Measurements from ENCODE around the gene SHANK2. TPM values are rescaled to one million over a fixed set of nuclear protein-coding genes. Genes with fewer than 3 reads are reported as not detected.

SHANK2 gene
- total RNA-seq, 1 donor from 2014 or later = 0.97 TPM

DNA sequence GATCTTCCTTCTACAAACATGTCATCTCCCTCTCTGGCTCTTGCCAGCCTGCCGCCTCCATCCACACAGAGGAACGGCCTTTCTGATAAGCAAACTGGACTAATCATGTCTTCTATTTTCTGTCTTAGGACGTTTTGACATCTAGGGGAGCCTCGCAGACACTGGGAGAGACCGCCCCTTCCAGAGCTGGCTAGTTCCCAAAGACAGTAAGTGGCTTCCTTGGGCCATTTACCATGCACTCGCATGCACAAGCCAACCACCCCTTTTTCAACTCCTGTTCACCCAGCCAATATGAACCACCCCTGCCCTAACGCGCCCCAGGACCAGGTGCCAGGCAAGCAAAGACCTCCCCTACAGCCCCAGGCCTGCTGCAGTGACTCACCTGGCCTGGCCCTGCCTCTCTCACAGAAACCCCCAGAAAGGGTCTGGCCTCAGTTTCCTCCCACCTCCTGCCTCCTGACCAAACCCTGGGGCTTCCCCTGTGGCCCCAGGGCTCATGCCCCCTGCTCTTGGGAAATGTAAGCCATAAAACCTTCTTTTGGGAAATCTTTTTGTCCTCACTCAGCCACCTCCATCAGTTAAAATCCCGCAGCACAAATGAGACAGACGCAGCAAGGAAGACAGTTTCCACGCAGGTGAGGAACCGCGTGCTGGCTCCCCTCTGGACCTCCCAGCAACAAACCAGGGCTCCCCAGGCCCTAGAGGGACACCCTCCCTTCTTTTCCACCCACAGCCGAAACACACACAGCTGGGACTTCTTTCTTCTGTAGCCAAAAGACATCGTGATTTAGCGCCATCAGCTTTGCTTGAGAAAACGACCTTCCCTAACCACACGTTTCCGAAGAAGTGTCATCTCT, 38.5 kb downstream of the SHANK2 start:
- H3K4me1 Mint-ChIP-seq (ENCODE audit: low read depth) = no peaks in the 10 kb centered on the region
- peaks cover 47% of the 10 kb centered on the region for H3K27me3 Mint-ChIP-seq (ENCODE audit: low read depth)
- H3K4me3 Mint-ChIP-seq (ENCODE audit: unreplicated experiment) = no peak overlapping the region
- no peak for TF ChIP-seq CTCF (IDR thresholded peaks at IDR 0.05)
- H3K9me3 Mint-ChIP-seq (ENCODE audit: low read depth) = no peaks in the 10 kb centered on the region
- peak; percentile 57 for DNase-seq (ENCODE audit: low spot score)
- no peak overlapping the region for H3K27ac Mint-ChIP-seq (ENCODE audit: unreplicated experiment)
- H3K36me3 Mint-ChIP-seq (ENCODE audit: low read depth) = no peaks in the 10 kb centered on the region

GRCh38 chr11:71212871-71213559, 39.4 kb downstream of the SHANK2 start:
- Mint-ChIP-seq H3K4me1 (ENCODE audit: low read depth) (no peaks in the 10 kb centered on the region), H3K4me3 (ENCODE audit: unreplicated experiment) (no peak overlapping the region), H3K9me3 (ENCODE audit: low read depth) (no peaks in the 10 kb centered on the region), H3K27me3 (ENCODE audit: low read depth) (peaks cover 44% of the 10 kb centered on the region), H3K27ac (ENCODE audit: unreplicated experiment) (no peak overlapping the region), H3K36me3 (ENCODE audit: low read depth) (no peaks in the 10 kb centered on the region)
- DNase-seq (ENCODE audit: low spot score) = peak; percentile 41
- TF ChIP-seq CTCF (IDR thresholded peaks at IDR 0.05) = no peak

GRCh38 chr11:71211631-71212030, 40.7 kb downstream of the SHANK2 start:
- DNase-seq (ENCODE audit: low spot score) = no peak
- no peak overlapping the region for H3K4me3 Mint-ChIP-seq (ENCODE audit: unreplicated experiment)

GRCh38 chr11:71210861-71211260, 41.5 kb downstream of the SHANK2 start:
- no peaks in the 10 kb centered on the region for H3K9me3 Mint-ChIP-seq (ENCODE audit: low read depth)
- H3K27me3 Mint-ChIP-seq (ENCODE audit: low read depth) = peaks cover 47% of the 10 kb centered on the region
- no peaks in the 10 kb centered on the region for H3K36me3 Mint-ChIP-seq (ENCODE audit: low read depth)
- peak; percentile 40 for DNase-seq (ENCODE audit: low spot score)
- H3K4me3 Mint-ChIP-seq (ENCODE audit: unreplicated experiment) = no peak overlapping the region
- peaks cover 4% of the 10 kb centered on the region for H3K4me1 Mint-ChIP-seq (ENCODE audit: low read depth)
- TF ChIP-seq CTCF (IDR thresholded peaks at IDR 0.05) = no peak
- H3K27ac Mint-ChIP-seq (ENCODE audit: unreplicated experiment) = no peak overlapping the region

More at GRCh38 chr11:71211631-71212030, 40.7 kb downstream of the SHANK2 start:
- Mint-ChIP-seq H3K27ac (ENCODE audit: unreplicated experiment) (no peak overlapping the region), H3K4me1 (ENCODE audit: low read depth) (no peaks in the 10 kb centered on the region), H3K36me3 (ENCODE audit: low read depth) (no peaks in the 10 kb centered on the region), H3K27me3 (ENCODE audit: low read depth) (peaks cover 48% of the 10 kb centered on the region), H3K9me3 (ENCODE audit: low read depth) (no peaks in the 10 kb centered on the region)
- no peak for TF ChIP-seq CTCF (IDR thresholded peaks at IDR 0.05)

- Mint-ChIP-seq H3K27ac (ENCODE audit: unreplicated experiment) (no peak overlapping the region), H3K4me3 (ENCODE audit: unreplicated experiment) (no peak overlapping the region), H3K27me3 (ENCODE audit: low read depth) (peaks cover 50% of the 10 kb centered on the region), H3K4me1 (ENCODE audit: low read depth) (peaks cover 4% of the 10 kb centered on the region), H3K36me3 (ENCODE audit: low read depth) (no peaks in the 10 kb centered on the region), H3K9me3 (ENCODE audit: low read depth) (no peaks in the 10 kb centered on the region)
- TF ChIP-seq CTCF (IDR thresholded peaks at IDR 0.05) = no peak
- peak; percentile 81 for DNase-seq (ENCODE audit: low spot score)
Measured at GRCh38 chr11:71209656-71210055, 42.7 kb downstream of the SHANK2 start.
